ENCODE results near the gene MRTFA.
"Not testable (repeated sequence)": the region's sequence is repeated elsewhere in the genome, so short reads cannot be mapped to it uniquely, and the experiment has no call there.

- not testable (repeated sequence) for TF ChIP-seq CTCF (IDR thresholded peaks at IDR 0.05 in 8 of 11, conservative IDR thresholded peaks at IDR 0.05 in 3 of 11); POLR2AphosphoS5 (IDR thresholded peaks at IDR 0.05)
These were observed 20.1 kb upstream of the MRTFA start for GRCh38 chr22:40656651-40657050.
